Fibroblast of skin of back (primary cell): ENCODE measurements around the gene PPP1R1B.

ENCODE experiments used
- DNase-seq: peaks from one replicate; pipeline ENCODE4 v3.0.0-alpha.2; 2013

The PPP1R1B gene

GRCh38 chr17:39600997-39601597, 25.7 kb upstream of the PPP1R1B start:
- no peak for DNase-seq

GRCh38 chr17:39601758-39602532, 24.8 kb upstream of the PPP1R1B start:
- DNase-seq: no peak

- DNase-seq: no peak
These were observed 24.0 kb upstream of the PPP1R1B start for GRCh38 chr17:39602533-39603303.

- DNase-seq: no peak
These were observed 23.3 kb upstream of the PPP1R1B start for GRCh38 chr17:39603304-39604016.

GRCh38 chr17:39604911-39605491, 21.8 kb upstream of the PPP1R1B start:
- no peak for DNase-seq

GRCh38 chr17:39605492-39606433, 21.0 kb upstream of the PPP1R1B start:
- DNase-seq: no peak

- DNase-seq: no peak
These were observed 20.2 kb upstream of the PPP1R1B start for GRCh38 chr17:39606434-39607056.

GRCh38 chr17:39607057-39607850, 19.5 kb upstream of the PPP1R1B start:
- DNase-seq: no peak

- no peak for DNase-seq
These were observed 19.0 kb upstream of the PPP1R1B start, which contains the start of gene NEUROD2 for GRCh38 chr17:39607851-39608130. TSS of gene NEUROD2 (minus strand) at chr17:39607920. CDS start at chr17:39606599, 1,321 bp downstream.

GRCh38 chr17:39608142-39608981, 18.4 kb upstream of the PPP1R1B start:
- DNase-seq: no peak

- DNase-seq: no peak
These were observed 17.2 kb upstream of the PPP1R1B start for GRCh38 chr17:39609416-39610025.

- no peak for DNase-seq
These were observed 15.2 kb upstream of the PPP1R1B start for GRCh38 chr17:39611401-39612112.

GRCh38 chr17:39612291-39612894, 14.4 kb upstream of the PPP1R1B start:
- DNase-seq: no peak

- no peak for DNase-seq
These were observed 13.8 kb upstream of the PPP1R1B start for GRCh38 chr17:39612935-39613464.

- no peak for DNase-seq
These were observed 12.1 kb upstream of the PPP1R1B start for GRCh38 chr17:39614545-39615157.

- no peak for DNase-seq
These were observed 11.3 kb upstream of the PPP1R1B start for GRCh38 chr17:39615434-39615833.

- DNase-seq: no peak
These were observed 9.7 kb upstream of the PPP1R1B start for GRCh38 chr17:39617100-39617445.
